ENCODE data around the gene MRPL43. TPM values are rescaled to one million over a fixed set of nuclear protein-coding genes. Genes with fewer than 3 reads are reported as not detected.
A peak's percentile ranks its signal among the peaks of the same experiment; 100 is the strongest.

Gene MRPL43
- total RNA-seq, 1 experiment from 2014 or later = 107 TPM

GRCh38 chr10:101012525-101013364 is 25.4 kb upstream of the MRPL43 start:
- no peak overlapping the region for H3K4me3 ChIP-seq (ENCODE audit: insufficient read depth, low read depth, low read length)
- peak; percentile 92 for DNase-seq
- no peaks in the 10 kb centered on the region for H3K36me3 ChIP-seq (replicated peaks; ENCODE audit: control insufficient read depth, insufficient read depth, low read length)
- peaks cover 14% of the 10 kb centered on the region for H3K27me3 ChIP-seq (ENCODE audit: control insufficient read depth, insufficient read depth, low read length)

GRCh38 chr10:101011517-101012423 is 24.5 kb upstream of the MRPL43 start:
- H3K27me3 ChIP-seq (ENCODE audit: control insufficient read depth, insufficient read depth, low read length) = peaks cover 6% of the 10 kb centered on the region
- H3K36me3 ChIP-seq (replicated peaks; ENCODE audit: control insufficient read depth, insufficient read depth, low read length) = no peaks in the 10 kb centered on the region; the same call in 1 of the 2 replicates
- peak; percentile 89 for DNase-seq
- H3K4me3 ChIP-seq (ENCODE audit: insufficient read depth, low read depth, low read length) = no peak overlapping the region

- peak; percentile 50 for DNase-seq
- Histone ChIP-seq H3K4me3 (ENCODE audit: insufficient read depth, low read depth, low read length) (no peak overlapping the region), H3K36me3 (replicated peaks; ENCODE audit: control insufficient read depth, insufficient read depth, low read length) (peaks cover 4% of the 10 kb centered on the region), H3K27me3 (ENCODE audit: control insufficient read depth, insufficient read depth, low read length) (peaks cover 2% of the 10 kb centered on the region)
Observed at GRCh38 chr10:101010329-101010728, 23.0 kb upstream of the MRPL43 start.

GRCh38 chr10:101008823-101009423 is 21.6 kb upstream of the MRPL43 start:
- Histone ChIP-seq H3K27me3 (ENCODE audit: control insufficient read depth, insufficient read depth, low read length) (no peaks in the 10 kb centered on the region), H3K4me3 (ENCODE audit: insufficient read depth, low read depth, low read length) (no peak overlapping the region), H3K36me3 (replicated peaks; ENCODE audit: control insufficient read depth, insufficient read depth, low read length) (peaks cover 6% of the 10 kb centered on the region)
- no peak for DNase-seq

GRCh38 chr10:101007915-101008822 is 20.9 kb upstream of the MRPL43 start:
- Histone ChIP-seq H3K4me3 (ENCODE audit: insufficient read depth, low read depth, low read length) (no peak overlapping the region), H3K27me3 (ENCODE audit: control insufficient read depth, insufficient read depth, low read length) (no peaks in the 10 kb centered on the region), H3K36me3 (replicated peaks; ENCODE audit: control insufficient read depth, insufficient read depth, low read length) (peaks cover 7% of the 10 kb centered on the region)
- peak; percentile 72 for DNase-seq

GRCh38 chr10:101007099-101007711 is 19.9 kb upstream of the MRPL43 start:
- H3K27me3 ChIP-seq (ENCODE audit: control insufficient read depth, insufficient read depth, low read length) = no peaks in the 10 kb centered on the region
- H3K36me3 ChIP-seq (replicated peaks; ENCODE audit: control insufficient read depth, insufficient read depth, low read length) = peaks cover 14% of the 10 kb centered on the region
- H3K4me3 ChIP-seq (ENCODE audit: insufficient read depth, low read depth, low read length) = no peak overlapping the region
- DNase-seq = no peak

GRCh38 chr10:101006593-101007098 is 19.3 kb upstream of the MRPL43 start:
- Histone ChIP-seq H3K4me3 (ENCODE audit: insufficient read depth, low read depth, low read length) (no peak overlapping the region), H3K36me3 (replicated peaks; ENCODE audit: control insufficient read depth, insufficient read depth, low read length) (peaks cover 14% of the 10 kb centered on the region), H3K27me3 (ENCODE audit: control insufficient read depth, insufficient read depth, low read length) (no peaks in the 10 kb centered on the region)
- no peak for DNase-seq

GRCh38 chr10:101005869-101006567 is 18.7 kb upstream of the MRPL43 start:
- no peak overlapping the region for H3K4me3 ChIP-seq (ENCODE audit: insufficient read depth, low read depth, low read length)
- H3K27me3 ChIP-seq (ENCODE audit: control insufficient read depth, insufficient read depth, low read length) = no peaks in the 10 kb centered on the region
- no peak for DNase-seq
- H3K36me3 ChIP-seq (replicated peaks; ENCODE audit: control insufficient read depth, insufficient read depth, low read length) = peaks cover 14% of the 10 kb centered on the region

GRCh38 chr10:101005361-101005760 is 18.1 kb upstream of the MRPL43 start:
- H3K27me3 ChIP-seq (ENCODE audit: control insufficient read depth, insufficient read depth, low read length) = no peaks in the 10 kb centered on the region
- peaks cover 14% of the 10 kb centered on the region for H3K36me3 ChIP-seq (replicated peaks; ENCODE audit: control insufficient read depth, insufficient read depth, low read length)
- DNase-seq = no peak
- no peak overlapping the region for H3K4me3 ChIP-seq (ENCODE audit: insufficient read depth, low read depth, low read length)

GRCh38 chr10:101003639-101004206 is 16.4 kb upstream of the MRPL43 start:
- Histone ChIP-seq H3K4me3 (ENCODE audit: insufficient read depth, low read depth, low read length) (no peak overlapping the region), H3K36me3 (replicated peaks; ENCODE audit: control insufficient read depth, insufficient read depth, low read length) (peaks cover 14% of the 10 kb centered on the region), H3K27me3 (ENCODE audit: control insufficient read depth, insufficient read depth, low read length) (no peaks in the 10 kb centered on the region)
- no peak for DNase-seq

- Histone ChIP-seq H3K27me3 (ENCODE audit: control insufficient read depth, insufficient read depth, low read length) (no peaks in the 10 kb centered on the region), H3K36me3 (replicated peaks; ENCODE audit: control insufficient read depth, insufficient read depth, low read length) (peaks cover 14% of the 10 kb centered on the region), H3K4me3 (ENCODE audit: insufficient read depth, low read depth, low read length) (no peak overlapping the region)
- DNase-seq = no peak
Observed at GRCh38 chr10:101002456-101002855, 15.2 kb upstream of the MRPL43 start.

GRCh38 chr10:101001659-101002035 is 14.3 kb upstream of the MRPL43 start:
- DNase-seq = peak; percentile 62
- H3K36me3 ChIP-seq (replicated peaks; ENCODE audit: control insufficient read depth, insufficient read depth, low read length) = peaks cover 14% of the 10 kb centered on the region
- no peaks in the 10 kb centered on the region for H3K27me3 ChIP-seq (ENCODE audit: control insufficient read depth, insufficient read depth, low read length)
- H3K4me3 ChIP-seq (ENCODE audit: insufficient read depth, low read depth, low read length) = no peak overlapping the region
